LHCN-M2 (cell line): ENCODE measurements around the gene LPCAT1. TPM values are rescaled to one million over a fixed set of nuclear protein-coding genes. Genes with fewer than 3 reads are reported as not detected.
"Not testable (repeated sequence)": the region's sequence is repeated elsewhere in the genome, so short reads cannot be mapped to it uniquely, and the experiment has no call there.

Experiments
- DNase-seq: peaks from one replicate; pipeline ENCODE4 v3.0.0-alpha.2; 2012; ENCODE audit warnings: low read depth
- polyA plus RNA-seq: library from polyadenylated mRNA; unstranded; fragments of >200 nt; gene quantifications from one replicate; pipeline ENCODE4 v1.2.1, GENCODE V29; 2012; ENCODE audit warnings: missing spikeins
- total RNA-seq: library from RNA; depleted of rRNA; stranded (reverse); fragments of >200 nt; gene quantifications from 2 replicates; pipeline ENCODE4 v1.2.3, GENCODE V29; 2014; rRNA removed

Gene LPCAT1, protein sequence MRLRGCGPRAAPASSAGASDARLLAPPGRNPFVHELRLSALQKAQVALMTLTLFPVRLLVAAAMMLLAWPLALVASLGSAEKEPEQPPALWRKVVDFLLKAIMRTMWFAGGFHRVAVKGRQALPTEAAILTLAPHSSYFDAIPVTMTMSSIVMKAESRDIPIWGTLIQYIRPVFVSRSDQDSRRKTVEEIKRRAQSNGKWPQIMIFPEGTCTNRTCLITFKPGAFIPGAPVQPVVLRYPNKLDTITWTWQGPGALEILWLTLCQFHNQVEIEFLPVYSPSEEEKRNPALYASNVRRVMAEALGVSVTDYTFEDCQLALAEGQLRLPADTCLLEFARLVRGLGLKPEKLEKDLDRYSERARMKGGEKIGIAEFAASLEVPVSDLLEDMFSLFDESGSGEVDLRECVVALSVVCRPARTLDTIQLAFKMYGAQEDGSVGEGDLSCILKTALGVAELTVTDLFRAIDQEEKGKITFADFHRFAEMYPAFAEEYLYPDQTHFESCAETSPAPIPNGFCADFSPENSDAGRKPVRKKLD
- 24.8 and 30.8 TPM in 2 replicates for total RNA-seq
- polyA plus RNA-seq, result 6.3 TPM

DNA sequence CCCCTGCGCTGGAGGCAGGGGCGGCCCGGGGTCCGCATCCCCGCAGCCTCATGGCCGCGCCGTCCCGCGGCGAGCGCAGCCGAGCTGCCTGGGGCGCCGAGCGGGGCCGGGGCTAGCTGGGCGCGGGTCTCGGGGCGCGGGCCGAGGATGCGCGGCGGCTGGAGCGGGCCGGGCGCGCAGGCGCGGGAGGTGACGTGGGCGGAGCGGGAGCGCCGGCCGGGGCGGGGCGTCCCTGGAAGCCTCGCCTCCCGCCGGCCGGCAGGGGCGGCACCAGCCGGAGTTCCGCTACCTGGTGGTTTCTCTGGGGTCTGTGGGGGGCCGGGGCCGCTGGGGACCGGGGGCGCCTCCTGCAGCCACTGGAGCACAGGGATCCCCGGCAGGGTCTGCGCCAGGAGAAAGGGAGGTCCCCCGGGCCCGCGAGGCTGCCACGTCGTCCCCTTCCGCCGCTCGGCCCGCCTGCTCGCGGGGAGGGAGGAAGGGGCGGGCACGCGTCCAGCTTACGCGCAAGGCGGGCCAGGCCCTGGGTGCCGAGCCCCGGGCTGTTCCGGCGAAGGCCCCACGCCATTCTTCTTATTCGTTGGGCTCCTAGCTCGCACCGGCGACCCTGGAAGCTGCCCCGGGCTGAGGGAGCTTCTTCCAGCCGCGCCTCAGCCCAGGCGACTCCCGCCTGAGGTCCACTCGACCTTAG, at the start of gene LPCAT1:
Gene LPCAT1 (minus strand): TSS at position 168 of the 688 bp plus-strand sequence. CDS start 116 bp downstream, at position 52.
- peak; percentile 34 for DNase-seq

DNA sequence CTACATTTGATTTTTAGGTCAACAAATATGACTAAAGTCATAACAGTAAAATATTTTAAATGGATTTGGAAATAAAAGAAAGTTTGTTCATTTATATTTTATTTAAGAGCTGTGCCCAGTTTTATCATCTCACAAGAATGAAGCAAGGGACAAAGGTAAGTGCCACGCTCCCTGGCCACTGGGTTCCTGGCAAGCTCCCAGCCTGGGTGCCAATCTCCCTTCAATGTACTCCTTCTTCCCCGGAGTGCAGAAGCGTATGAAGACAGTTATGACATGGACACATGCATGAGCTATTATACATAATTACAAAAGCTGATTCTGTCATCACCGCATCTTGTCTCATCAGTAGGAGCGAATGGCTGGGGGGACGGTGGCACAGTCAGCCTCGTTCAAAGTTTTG, 48.1 kb upstream of the LPCAT1 start:
- DNase-seq, result not testable (repeated sequence)

DNA sequence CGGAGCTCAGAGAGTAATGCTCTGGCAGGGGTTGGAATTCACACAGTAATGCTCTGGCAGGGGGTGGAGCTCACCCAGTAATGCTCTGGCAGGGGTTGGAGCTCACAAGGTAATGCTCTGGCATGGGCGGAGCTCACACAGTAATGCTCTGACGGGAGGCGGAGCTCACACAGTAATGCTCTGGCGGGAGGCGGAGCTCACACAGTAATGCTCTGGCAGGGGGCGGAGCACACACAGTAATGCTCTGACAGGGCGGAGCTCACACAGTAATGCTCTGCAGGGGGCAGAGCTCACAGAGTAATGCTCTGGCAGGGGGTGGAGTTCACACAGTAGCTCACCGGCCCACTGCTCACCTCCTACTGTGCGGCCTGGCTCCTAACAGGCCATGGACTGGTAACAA, 47.2 kb upstream of the LPCAT1 start:
- DNase-seq, result no peak

DNA sequence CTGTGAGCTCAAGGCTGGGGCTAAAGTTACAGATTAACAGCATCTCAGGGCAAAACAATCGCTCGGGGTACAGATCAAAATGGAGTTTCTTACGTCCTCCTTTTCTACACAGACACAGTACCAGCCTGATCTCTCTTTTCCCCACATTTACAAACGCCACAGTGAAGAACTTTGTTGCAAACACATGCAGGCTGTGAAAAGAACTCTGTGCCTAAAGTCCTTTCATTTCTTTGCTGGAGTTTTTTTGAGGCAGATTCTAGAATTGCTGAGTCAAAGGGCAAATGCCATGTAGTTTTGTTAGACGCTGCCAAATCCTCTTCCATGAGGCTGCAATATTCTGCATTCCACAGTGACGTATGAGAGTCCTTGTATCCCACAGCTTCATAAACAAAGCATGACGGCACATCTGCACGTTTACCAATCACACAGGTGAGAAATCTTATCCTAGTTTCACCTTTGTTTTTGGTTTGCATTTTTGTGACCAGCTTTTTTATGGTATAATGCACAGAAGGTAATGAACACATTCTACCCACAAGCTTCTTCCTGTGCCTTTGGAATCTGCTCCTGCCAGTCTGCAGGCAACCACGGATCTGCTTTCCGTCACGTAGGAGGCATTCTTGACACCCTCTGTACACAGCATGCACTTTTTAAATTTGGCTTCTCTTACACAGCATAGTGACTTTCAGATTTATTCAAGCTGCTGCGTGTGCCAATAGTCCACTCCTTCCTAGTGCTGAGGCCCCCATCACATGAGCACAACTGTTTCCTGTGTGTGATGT, 44.6 kb upstream of the LPCAT1 start:
- DNase-seq, result peak; percentile 78

DNA sequence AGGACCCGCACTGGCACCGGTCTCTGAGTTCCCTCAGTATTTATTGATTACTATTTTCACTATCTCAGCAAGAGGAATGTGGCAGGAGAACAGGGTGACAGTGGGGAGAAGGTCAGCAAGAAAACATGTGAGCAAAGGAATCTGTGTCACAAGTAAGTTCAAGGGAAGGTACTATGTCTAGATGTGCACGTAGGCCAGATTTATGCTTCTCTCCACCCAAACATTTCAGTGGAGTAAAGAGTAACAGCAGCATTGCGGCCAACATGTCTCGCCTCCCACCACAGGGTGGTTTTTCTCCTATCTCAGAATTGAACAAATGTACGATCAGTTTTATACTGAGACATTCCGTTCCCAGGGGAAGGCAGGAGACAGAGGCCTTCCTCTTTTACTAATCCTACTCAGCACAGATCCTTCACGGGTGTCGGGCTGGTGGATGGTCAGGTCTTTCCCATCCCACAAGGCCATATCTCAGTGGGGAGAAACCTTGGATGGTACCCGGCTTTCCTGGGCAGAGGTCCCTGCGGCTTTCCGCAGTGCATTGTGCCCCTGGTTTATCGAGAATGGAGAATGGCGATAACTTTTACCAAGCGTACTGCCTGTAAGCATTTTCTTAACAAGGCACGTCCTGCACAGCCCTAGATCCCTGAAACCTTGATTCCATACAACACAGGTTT, 43.9 kb upstream of the LPCAT1 start:
- not testable (repeated sequence) for DNase-seq

DNA sequence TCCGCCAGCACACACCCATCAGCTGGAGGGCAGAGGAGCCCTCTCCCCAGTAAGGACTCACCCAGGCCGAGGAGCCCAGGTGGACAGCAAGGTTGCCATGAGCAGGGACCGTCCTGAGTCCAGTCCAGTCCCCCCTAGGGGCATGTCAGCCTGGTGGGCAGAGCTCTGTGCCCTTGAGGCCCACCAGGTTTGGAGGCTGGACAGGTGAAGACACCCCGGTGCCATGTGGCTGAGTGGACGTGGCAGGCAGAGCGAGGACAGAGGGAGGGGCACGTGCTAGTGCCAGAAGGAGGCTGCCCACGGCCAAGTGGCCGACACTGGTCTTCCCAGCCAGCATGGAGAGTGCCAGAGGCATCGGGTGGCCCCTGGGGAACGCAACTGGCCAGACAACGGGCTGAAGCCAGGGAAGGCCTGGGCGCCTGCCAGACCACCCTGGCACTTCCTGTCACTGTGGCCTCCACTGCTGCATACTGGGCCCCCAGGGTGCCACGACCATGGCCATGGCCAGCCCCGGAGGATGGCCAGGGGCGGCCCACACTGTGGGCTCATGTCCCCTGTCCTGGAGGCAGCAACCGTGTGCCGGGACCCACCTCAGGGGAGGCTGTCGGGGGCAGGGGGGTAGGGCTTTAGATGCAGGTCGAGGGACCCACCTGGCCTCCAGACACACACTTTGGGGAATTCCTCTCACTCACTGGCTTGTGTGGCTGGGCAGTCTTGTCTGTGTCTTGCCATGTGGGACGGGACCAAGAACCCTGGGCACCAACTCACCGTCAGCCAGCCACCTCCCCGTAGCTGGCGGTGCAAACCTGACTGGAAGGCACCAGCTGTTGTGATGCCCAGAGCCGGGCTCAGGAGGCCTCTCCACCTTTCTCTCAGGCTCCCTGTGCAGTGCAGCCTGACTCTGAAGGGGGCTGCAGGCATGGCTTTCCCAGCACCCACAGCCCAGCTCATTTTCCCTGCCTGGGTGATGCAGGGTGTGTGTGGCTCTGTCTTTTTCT, 42.3 kb upstream of the LPCAT1 start:
- no peak for DNase-seq

DNA sequence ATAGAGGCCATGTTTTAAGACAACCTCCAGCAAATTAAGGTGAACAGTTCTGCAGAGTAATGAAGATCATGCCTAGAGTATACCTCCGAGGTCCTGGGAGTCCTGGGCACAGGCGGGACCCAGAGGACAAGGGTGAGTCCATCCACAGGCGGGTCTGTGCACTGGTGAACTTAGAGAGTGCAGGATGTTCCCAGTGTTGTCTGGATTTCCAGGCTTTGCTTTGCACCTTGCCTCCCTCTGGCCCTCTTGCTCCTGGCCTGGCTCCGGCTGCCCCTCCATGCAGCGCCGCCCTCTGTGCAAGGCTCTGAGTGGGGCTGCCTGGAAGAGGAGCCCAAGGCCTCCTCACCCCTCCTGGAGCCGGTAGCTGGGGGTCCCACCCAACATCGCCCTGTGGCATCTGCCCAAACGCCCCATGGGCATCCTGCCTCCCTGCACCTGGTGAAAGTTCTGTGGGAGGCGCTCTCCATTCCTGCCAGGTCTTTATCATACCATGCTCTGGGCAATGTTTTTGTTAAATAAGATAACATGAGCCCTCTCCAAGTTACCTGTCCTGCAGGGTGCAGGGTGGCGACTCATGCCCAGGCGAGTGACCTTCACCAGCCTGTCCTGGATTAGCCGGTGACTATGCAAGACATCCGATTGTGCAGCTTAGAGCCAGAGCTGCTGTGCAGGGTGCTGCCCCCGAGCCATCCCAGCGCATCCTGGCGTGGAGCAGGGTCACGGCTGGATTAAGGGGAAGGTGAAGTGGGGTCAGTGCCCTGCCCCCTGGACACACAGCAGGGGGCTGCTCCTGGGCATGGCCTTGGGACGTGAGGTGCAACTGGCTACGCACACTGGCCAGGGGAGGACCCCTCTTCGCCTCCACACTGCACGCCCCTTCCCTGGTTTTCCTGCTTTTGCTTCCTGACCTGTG, 41.3 kb upstream of the LPCAT1 start:
- no peak for DNase-seq

DNA sequence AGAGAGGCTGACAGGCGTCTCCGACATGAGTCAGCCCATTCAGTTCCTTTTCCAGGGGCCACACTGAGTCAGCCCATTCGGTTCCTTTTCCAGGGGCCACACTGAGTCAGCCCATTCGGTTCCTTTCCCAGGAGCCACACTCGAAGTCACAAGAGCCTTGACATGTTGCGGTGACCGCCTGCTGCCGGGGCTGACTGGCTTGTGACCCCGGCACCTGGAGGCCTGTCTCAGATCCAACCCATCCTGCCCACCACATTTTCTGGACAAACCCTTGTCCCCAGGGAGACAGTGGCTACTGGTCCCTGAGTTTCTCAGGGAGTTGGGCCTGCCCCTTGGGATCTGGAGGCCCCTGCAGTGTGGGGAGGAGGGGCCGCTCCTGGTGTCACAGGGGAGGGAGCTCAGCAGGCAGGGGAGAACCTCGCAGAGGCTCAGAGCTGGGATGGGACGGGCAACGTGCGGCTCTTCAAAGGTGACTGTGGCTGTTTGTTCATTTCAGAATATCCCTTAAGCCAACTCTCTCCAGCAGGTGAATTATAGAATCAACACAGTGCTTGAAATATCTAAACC, 40.5 kb upstream of the LPCAT1 start:
- DNase-seq, result peak; percentile 21

DNA sequence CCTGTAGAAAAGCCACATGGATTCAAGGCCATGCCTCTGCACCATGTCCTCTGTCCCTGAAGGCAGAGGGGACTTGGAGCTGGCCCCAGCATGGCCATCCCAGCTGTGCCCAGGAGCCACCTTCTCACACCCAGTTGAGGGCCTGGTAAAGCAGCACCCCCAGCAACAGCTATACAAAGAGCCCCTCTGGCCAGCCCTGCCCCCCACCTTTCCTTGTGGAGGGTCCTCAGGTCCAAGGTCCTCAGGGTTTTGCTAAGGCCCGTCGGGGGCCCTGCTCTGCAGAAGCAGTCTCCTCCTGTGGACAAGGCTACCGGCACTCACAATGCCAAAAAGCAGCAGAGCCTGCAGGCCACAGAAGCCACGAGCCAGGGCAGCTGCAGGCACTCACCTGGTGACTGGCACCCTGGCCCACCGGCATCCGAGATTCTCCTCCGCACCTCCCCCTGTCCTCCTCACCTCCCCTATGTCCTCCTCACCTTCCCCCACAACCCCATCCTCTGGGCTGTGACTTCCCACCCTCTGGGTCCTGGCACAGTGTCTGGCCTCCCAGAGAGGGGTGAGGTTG, 39.9 kb upstream of the LPCAT1 start:
- DNase-seq, result no peak

DNA sequence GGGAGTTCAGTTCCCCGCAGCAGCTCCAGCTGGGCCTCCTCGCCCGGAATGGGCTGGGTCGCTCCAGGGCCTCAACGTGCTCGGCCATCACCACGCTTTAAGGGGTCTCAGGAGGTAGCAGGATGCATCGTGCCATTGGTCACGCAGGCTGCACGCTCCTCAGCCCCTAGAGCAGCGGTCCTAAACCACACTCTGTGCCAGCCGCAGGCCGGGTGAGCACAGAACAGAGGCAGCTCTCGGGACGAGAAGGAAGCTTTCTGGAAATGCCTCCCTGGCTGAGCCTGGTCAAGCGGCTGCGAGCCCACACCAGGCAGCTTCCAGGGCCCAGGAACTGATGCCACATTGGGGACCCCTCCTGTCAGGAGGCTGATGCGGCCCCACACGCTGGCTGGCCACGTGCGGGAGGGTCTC, 39.3 kb upstream of the LPCAT1 start:
- DNase-seq, result no peak

DNA sequence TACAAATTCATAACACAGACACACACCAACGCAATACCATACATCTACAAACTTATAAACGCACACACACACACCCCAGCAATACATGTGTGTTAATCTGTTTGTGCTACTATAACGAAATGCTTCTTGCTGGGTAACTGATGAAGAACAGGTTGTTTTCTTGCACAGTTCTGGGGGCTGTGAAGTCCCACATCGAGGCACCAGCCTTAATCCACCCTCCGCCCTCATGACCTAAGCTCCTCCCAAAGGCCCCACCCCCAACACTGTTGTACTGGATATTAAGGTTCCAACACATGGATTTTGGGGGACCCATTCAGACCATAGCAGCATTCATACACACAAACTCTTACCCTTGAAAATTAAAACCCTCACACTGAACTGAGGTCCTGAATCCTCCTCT, 38.8 kb upstream of the LPCAT1 start:
- no peak for DNase-seq

DNA sequence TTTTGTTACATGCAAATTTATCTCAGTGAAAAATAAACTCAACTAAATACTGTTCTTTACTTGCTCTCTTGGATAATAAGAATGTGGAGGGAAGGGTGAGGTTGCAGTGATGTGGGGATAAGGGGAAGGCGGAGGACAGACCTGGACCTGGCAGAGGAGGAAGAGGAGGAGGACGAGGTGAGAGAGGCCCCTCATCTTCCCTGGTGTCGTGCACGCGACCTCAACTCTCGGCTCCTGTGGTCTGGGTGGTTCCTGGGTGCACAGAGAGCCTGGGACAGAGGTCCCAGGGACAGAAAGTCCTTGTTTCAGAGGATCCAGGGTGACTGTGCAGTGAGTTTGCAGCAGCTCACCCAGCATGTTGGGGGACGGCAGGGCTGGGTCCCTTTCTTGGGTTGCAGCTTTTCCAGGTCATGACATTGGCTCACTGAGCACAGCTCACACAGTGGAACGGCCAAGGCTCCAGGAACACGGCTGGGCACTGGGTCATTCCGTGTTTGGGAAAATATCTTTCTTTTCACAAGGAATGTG, 37.7 kb upstream of the LPCAT1 start:
- no peak for DNase-seq

DNA sequence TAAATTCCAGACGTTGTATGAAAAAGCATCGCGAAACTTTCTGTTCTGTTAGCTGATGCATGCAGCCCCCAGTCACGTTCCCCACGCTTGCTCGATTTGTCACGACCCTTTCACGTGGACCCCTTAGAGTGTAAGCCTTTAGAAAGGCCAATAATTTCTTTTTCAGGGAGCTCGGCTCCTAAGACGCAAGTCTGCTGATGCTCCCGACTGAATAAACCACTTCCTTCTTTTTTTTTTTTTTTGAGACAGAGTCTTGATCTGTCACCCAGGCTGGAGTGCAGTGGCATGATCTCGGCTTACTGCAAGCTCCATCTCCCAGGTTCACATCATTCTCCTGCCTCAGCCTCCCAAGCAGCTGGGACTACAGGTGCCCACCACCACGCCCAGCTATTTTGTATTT, 36.7 kb upstream of the LPCAT1 start:
- DNase-seq, result not testable (repeated sequence)

DNA sequence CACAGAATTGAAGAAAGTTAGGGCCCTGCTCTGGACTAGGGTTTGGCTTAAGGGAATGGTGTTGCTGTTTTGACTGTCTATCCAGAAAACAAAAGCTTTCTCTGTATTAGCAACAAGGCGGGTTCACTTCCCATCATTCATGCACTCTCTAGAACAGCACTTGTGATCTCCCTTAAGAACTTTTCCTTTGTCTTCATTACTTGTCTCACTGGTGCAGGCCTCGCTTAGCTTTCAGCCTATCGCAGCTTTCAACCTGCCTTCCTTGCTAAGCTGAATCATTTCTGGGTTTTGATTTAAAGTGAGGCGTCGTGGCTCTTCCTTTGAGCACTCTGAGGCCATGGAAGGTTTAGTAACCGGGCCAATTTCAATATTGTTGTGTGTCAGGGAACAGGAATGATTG, 35.2 kb upstream of the LPCAT1 start:
- DNase-seq, result no peak

DNA sequence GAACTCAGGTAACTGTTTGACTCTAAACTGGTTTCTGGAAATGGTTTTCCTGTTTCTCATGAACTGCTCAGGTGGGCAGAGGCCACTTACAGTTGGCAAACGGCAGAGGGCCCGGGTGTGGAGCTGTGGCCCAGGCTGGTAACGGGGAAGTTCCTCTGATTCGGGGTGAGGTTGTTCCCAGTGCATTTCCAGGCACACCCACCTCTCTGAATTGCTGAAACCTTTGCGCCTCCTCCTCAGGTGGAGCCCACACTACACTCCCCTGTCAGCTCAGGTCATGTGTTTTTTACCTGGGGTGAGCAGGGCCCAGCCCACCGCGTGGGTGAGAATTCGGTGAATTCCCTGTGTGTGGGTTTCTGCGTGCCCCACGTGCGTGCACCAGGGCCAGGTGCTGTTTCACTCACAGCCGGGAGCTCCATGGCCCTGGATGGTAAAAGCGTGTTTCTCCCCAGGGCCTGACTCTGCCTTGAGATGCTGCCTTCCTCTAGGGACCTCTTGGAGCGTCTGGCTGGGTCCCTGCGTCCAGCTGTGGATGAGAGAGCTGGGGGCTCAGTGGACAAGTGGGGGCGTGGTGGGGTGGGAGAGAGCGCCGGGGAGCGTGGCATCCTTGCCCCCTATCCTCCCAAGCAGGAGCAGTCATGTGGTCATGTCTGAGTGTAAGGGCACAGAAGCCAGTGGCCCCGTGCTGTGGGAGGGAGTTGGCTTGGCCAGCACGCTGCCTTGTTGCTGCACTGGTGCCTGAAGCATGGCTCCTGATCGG, 33.5 kb upstream of the LPCAT1 start:
- no peak for DNase-seq

DNA sequence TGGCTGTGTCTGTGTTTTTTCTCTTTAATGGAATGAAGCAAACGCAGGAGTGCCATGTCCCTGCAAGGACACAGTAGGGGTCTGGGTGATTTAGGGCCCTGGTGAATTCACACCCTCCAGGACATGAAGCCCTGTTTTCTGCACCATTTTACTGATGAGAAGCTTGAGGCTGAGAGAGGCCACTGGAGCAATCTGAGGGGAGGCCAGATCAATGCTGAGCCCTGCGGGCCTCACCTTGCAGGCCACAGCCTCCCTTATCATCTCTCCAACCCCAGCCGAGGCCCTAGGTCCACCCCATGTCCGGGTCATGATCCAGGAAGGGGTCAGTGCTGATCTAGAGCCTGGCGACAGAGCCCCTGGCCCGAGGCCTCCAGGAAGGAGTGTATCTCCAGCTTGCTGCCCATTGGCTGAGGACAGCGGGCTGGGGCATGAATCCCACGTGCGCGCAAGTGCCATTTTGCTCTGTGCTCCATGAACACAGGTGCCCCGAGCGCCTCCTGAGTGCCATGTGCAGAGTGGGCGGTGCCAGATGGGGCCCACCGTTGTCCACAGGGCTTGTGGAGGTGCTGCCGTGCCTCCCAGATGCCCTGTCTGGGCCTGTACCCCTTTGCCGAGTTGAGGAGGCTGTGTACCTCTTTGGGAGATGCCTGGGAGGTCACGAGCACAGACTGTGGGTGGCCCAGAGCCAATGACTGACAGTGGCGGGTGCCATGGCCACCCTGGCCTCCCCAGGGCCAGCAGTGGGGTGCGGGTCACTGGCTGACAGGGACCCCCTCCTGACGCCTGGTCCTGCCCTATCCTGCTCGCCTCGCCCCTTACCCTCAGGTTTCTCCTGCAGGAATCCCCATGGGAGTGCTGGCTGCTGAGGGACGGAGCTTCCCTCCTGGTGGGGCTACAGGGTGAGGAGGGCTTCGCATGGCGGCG, 32.3 kb upstream of the LPCAT1 start:
- no peak for DNase-seq
